ENCODE measurements around the gene IFT25. TPM values are rescaled to one million over a fixed set of nuclear protein-coding genes. Genes with fewer than 3 reads are reported as not detected.

IFT25 gene
- total and polyA plus RNA-seq, 2 donors, result 24.0 to 63.7 TPM

DNA sequence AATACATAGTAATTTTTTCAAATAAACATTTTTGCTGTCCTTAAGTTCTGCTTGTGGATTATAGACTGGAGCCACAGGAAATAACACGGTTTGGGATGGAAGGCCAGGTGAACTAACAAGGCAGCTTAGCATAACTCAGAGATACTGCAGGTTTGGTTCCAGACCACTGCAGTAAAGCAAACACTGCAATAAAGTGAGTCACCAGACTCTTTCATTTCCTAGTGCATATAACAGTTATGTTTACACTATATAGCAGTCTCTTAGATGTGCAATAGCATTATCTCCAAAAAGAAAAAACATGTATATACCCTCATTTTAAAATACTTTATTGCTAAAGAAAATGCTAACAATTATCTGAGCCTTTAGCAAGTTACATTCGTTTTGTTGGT lies 22.6 kb upstream of the IFT25 start:
- DNase-seq (ENCODE audit: extremely low spot score), result no peak
- Histone ChIP-seq H3K36me3 (ENCODE audit: insufficient read depth) (no peaks in the 10 kb centered on the region), H3K4me1 (ENCODE audit: insufficient read depth) (no peaks in the 10 kb centered on the region), H3K27ac (ENCODE audit: low read depth) (no peak overlapping the region), H3K4me3 (ENCODE audit: low read depth, low read length) (no peak overlapping the region)
- 74% methylated on average over 2 of the region's 2 CpGs for WGBS

DNA sequence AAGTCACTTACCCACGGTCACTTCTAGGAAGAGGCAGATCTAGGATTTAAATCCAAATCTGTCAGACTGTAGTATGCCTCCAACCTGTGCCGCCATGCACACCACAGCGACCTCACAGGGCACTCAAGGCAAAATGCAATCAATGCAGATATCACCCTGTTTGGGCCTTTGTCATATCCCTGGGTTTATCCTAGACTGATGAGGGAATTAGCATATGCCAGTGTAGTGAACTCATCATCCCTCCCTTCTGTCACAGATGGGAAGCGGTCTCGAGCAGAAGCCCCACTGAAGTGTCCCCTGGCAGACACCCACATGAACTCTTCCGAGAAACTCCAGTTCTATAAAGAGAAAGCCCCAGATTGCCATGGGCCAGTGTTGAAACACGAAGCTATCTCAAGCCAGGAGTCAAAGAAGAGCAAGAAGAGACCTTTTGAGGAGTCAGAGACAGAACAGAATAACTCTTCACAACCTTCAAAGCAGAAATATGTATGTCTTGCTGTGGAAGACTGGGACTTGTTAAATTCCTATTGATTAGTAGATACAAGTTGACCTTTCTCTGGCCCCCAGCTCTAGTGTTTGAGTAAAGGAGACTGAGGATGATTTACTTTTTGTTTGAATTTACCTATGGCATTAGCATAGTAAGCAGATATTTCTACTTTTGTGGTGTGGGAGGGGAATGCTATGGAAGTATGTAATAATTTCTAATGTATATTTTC lies 22.1 kb upstream of the IFT25 start:
- WGBS, result 85% methylated on average over 7 of the region's 7 CpGs
- H3K36me3 ChIP-seq (ENCODE audit: insufficient read depth), result no peaks in the 10 kb centered on the region
- H3K4me1 ChIP-seq (ENCODE audit: insufficient read depth), result no peaks in the 10 kb centered on the region
- no peak overlapping the region for H3K4me3 ChIP-seq (ENCODE audit: low read depth, low read length)
- H3K27ac ChIP-seq (ENCODE audit: low read depth), result no peak overlapping the region
- no peak for DNase-seq (ENCODE audit: extremely low spot score)

DNA sequence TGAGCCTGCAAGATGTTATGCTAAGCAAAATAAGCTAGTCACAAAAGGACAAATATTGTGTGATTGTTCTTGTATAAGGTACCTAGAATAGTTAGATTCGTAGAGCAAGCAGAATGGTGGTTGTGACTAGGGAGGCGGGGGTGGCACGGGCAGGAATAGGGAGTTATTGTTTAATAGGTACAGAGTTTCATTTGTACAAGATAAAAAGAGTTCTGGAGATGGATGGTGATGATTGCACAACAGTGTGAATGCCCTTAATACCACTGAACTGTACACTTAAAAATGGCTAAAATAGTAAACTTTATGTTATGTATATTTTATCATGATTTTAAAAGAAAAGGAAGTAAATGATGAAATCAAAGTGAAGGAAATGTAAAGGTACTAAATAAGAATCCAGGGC lies 21.3 kb upstream of the IFT25 start:
- H3K27ac ChIP-seq (ENCODE audit: low read depth), result no peak overlapping the region
- no peak for DNase-seq (ENCODE audit: extremely low spot score)
- H3K4me3 ChIP-seq (ENCODE audit: low read depth, low read length), result no peak overlapping the region
- 90% methylated on average over 3 of the region's 3 CpGs for WGBS
- no peaks in the 10 kb centered on the region for H3K4me1 ChIP-seq (ENCODE audit: insufficient read depth)
- no peaks in the 10 kb centered on the region for H3K36me3 ChIP-seq (ENCODE audit: insufficient read depth)

DNA sequence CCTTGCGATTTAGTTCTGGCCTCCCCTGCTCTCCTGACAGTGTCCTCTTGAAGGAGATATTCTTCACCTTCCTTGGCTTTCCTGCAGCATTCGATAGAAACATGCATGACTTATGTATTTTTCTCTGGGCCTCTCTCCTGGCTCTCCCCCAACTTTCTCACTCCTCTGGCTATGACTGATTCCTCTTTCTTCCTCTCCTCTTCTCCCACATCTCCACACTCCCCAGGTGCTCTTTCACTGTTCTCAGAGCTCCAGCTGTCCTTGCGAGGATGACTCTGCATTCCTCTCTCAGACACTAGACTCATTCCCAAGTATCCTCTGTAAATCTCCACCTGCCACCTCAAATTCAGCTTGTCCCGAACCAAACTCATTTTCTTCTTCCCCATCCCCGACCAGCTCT lies 18.6 kb upstream of the IFT25 start:
- DNase-seq (ENCODE audit: extremely low spot score), result no peak
- 77% methylated on average over 5 of the region's 5 CpGs for WGBS
- Histone ChIP-seq H3K36me3 (ENCODE audit: insufficient read depth) (no peaks in the 10 kb centered on the region), H3K27ac (ENCODE audit: low read depth) (no peak overlapping the region), H3K4me1 (ENCODE audit: insufficient read depth) (no peaks in the 10 kb centered on the region), H3K4me3 (ENCODE audit: low read depth, low read length) (no peak overlapping the region)

DNA sequence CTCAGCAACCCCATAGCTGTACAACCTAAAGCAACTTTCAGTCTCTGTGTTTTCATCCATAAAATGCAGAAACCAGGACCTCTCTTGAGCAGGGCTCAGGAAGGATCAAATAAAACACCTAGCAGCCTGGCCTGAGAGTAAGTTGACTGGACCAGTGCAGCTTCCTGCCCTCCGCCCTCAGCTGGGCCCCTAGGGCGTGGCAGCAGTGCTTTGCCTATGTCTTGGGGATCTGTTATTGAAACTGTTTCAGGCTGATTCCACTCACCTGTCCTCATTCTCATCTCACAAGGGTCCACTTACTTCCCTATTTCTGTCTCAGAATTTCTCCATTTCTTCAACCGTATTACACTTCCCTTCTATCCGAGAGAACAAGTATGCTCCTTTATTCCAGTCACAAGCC lies 18.0 kb upstream of the IFT25 start:
- H3K36me3 ChIP-seq (ENCODE audit: insufficient read depth), result no peaks in the 10 kb centered on the region
- 91% methylated on average over 4 of the region's 4 CpGs for WGBS

DNA sequence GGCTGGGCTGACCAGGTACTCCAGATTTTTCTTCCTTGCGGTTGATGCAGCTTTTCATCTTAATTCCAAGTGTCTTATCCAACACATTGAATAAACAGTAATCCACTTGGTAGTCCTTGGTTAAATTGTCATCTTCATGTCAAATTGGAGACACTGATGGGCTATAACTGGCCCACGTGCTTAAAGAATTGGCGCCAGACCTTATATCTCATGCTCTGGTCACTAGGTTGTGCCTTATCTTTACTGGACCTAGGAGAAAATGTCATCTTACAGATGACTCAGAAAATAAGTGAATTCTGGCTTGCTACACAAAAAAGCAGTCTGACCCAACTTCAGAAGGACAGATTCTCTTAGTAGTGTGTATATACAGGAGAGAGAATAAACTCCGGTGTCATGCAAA lies 16.9 kb upstream of the IFT25 start:
- no peak for DNase-seq (ENCODE audit: extremely low spot score)
- no peaks in the 10 kb centered on the region for H3K4me1 ChIP-seq (ENCODE audit: insufficient read depth)
- H3K27ac ChIP-seq (ENCODE audit: low read depth), result no peak overlapping the region
- H3K4me3 ChIP-seq (ENCODE audit: low read depth, low read length), result no peak overlapping the region
- WGBS, result 94% methylated on average over 4 of the region's 4 CpGs
- H3K36me3 ChIP-seq (ENCODE audit: insufficient read depth), result no peaks in the 10 kb centered on the region

More for the DNA sequence above, 18.0 kb upstream of the IFT25 start:
- H3K27ac ChIP-seq (ENCODE audit: low read depth), result no peak overlapping the region
- no peak overlapping the region for H3K4me3 ChIP-seq (ENCODE audit: low read depth, low read length)
- H3K4me1 ChIP-seq (ENCODE audit: insufficient read depth), result no peaks in the 10 kb centered on the region
- no peak for DNase-seq (ENCODE audit: extremely low spot score)

DNA sequence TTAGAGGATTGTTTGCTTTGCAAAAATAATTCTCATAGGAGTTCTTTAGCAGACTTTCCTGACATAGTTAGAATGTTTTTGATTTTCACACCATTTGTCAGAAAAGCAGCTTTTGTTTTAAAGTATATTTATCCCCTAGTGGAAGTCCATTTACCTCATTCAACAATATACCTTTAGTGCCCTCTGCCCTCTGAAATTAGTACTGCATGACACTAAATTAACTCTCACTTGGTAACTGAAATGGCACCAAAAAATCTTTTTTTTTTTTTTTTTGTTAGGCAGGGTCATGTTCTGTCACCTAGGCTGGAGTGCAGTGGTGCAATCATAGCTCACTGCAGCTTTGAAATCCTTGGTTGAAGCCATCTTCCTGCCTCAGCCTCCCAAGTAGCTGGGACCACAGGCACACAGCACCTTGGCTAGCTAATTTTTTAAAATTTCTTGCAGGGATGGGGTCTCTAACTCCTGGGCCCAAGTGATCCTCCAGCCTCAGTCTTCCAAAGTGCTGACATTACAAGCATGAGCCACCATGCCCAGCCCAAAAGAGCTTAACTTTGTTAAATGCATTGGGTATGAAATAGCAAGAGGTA lies 14.3 kb upstream of the IFT25 start:
- no peak for DNase-seq (ENCODE audit: extremely low spot score)
- Histone ChIP-seq H3K4me1 (ENCODE audit: insufficient read depth) (no peaks in the 10 kb centered on the region), H3K36me3 (ENCODE audit: insufficient read depth) (no peaks in the 10 kb centered on the region), H3K4me3 (ENCODE audit: low read depth, low read length) (no peak overlapping the region), H3K27ac (ENCODE audit: low read depth) (no peak overlapping the region)

DNA sequence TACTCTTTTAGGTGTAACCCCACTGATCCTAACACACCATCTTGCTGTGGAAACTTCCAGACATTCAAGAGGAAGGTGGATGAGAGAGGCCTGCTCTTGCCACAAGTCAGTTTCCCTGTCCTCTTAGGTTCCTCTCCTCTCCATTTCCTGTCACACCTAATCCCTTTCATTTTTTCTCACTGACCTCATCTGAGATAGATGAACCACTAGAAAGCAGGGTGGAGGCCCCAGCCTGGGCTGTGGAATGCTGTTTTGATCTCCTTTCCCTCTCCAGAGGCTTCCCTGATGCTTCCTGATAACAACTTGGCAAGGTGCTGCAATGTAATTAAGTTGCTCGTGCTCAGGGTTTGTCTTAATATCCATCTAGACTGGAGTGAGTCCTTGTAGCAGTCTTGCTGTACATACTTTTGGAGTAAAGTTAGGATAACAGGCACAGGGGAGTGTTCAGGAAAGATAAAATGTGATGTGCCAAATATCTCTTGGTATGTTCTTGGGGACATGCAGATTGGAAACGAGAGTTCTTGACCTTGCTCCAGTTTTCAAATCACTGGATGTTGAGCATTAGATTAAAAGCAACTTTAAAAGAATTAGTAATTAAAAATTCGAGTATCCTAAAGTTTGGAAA lies 11.8 kb upstream of the IFT25 start:
- Histone ChIP-seq H3K4me1 (ENCODE audit: insufficient read depth) (no peaks in the 10 kb centered on the region), H3K36me3 (ENCODE audit: insufficient read depth) (no peaks in the 10 kb centered on the region), H3K27ac (ENCODE audit: low read depth) (peak overlapping the region; percentile 66), H3K4me3 (ENCODE audit: low read depth, low read length) (no peak overlapping the region)
- 33% methylated on average over 3 of the region's 3 CpGs for WGBS
- no peak for DNase-seq (ENCODE audit: extremely low spot score)

DNA sequence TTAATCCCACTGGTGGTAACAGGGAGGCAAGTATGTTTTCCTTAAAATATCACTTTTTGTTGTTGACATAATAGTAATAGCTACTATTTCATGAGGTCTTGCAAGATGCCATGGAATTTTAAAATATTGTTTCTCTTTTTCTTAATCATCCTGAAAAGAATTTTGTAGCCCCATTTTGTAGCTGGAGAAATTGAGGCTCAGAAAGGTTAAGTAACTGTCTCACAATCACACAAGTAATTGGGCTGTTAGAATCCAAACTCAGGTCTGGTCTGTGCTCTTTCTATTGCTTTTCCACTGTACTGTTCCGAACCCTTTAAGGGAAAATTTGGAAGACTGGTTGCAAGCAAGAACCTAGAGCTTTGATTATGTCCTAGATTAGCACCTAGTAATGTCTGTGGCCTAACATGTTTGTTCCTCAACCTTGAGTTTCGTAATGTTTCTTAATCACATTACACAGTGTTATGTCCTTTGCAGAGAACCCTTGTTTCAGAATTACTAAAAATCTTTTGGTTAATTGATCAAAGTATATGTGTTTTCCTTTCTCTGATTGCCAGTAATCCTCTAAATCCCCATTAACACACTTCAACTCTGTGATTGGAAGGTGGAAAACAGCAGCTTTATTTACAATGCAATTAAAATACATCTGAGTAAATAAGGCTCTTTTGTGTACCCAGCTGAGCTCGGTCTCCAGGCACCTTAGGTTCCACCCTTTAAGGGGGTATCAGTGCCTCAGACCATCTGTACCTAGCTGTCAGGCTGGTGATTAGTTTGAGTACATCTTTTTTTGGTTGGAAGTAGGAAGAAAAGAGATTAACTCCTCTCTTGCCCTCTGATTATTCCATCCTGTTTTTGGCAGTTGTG lies 11.0 kb upstream of the IFT25 start:
- Histone ChIP-seq H3K4me3 (ENCODE audit: low read depth, low read length) (no peak overlapping the region), H3K27ac (ENCODE audit: low read depth) (peak overlapping the region; percentile 66), H3K36me3 (ENCODE audit: insufficient read depth) (no peaks in the 10 kb centered on the region), H3K4me1 (ENCODE audit: insufficient read depth) (no peaks in the 10 kb centered on the region)
- 71% methylated on average over 3 of the region's 3 CpGs for WGBS
- DNase-seq (ENCODE audit: extremely low spot score), result no peak

DNA sequence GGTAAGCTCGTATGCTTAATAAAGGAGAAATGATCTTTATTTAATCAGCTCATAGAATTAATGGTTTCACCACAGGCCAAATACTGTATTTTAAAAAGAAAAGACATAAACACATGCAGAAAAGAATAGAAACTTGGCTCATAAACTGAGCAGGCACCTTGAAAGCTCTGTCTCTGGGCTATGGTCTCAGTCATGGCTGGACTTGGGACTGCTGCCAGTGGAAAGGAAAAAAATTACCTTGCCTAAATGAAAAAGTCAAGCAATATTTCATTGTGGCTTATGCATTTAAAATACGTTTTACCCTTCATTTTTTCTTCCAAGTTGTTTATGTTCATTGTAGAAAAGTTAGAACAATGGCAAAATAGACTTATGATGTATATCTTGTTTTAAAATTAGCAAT lies 8.6 kb upstream of the IFT25 start:
- no peak overlapping the region for H3K27ac ChIP-seq (ENCODE audit: low read depth)
- DNase-seq (ENCODE audit: extremely low spot score), result no peak
- H3K4me3 ChIP-seq (ENCODE audit: low read depth, low read length), result no peak overlapping the region
- H3K4me1 ChIP-seq (ENCODE audit: insufficient read depth), result no peaks in the 10 kb centered on the region
- H3K36me3 ChIP-seq (ENCODE audit: insufficient read depth), result no peaks in the 10 kb centered on the region
- 66% methylated on average over 2 of the region's 2 CpGs for WGBS

DNA sequence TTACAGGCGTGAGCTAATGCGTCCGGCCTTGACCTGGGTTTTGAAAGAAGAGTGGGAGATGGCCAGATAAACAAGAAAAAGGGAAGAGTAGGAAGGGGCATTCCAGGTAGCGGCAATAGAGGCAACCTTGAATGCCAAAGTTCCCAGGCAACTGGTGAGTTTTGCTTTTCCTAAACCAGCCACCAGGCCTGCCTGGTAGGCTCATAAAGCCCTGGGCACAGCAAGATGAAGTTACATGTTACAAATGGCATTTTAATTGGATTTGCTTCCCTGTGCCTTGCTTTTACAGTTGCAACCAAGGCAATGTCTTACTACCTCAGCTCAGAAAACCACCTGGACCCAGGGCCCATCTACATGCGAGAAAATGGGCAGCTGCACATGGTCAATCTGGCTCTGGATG lies 6.2 kb upstream of the IFT25 start:
- Histone ChIP-seq H3K4me1 (ENCODE audit: insufficient read depth) (peaks cover 1% of the 10 kb centered on the region), H3K4me3 (ENCODE audit: low read depth, low read length) (no peak overlapping the region), H3K36me3 (ENCODE audit: insufficient read depth) (no peaks in the 10 kb centered on the region), H3K27ac (ENCODE audit: low read depth) (no peak overlapping the region)
- 92% methylated on average over 5 of the region's 5 CpGs for WGBS
- DNase-seq (ENCODE audit: extremely low spot score), result no peak

DNA sequence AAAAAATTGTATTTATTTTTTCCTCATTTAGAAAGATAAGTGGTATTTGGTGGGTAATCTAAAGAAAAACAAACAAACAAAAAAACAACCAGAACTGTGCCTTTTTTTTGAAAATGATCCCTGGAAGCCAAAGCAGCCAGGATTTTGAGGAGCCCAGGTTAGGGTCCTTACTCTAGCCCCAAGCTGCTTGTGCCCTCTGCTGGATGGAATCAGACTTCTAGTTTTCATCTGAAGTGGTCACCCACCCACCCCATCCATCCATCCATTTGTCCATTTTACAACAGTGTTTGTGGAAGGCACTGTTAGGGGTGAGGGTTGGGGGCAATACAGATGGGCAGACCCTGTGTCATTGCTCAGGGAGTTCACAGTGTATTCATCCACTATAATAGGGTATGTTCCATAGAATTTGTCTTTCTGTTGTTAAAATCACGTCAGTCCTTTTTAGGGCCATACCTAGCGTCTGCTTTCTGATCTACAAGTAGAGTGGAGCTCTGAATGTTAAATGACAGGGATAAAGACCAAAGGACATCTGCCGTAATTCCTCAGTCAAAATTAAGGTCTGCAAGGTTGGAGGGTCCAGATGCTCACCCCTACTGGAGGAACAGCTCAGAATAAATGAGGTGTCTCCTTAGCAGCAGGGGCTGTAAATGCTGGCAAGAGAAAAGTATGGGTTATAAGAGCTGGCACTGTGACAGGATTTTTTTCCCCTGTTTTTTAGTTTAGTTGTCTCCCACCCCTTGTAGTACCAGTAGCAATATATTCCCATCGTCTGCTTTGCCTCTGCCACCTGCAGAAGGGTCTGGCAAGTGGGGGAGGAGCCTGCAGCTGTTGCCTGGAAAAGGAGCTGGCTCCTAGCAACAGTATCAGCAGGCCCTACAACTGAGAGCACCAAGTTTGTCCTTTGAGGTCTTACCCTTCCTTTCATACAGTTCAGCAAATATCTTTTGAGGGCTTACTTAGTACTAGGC lies 3.8 kb upstream of the IFT25 start:
- H3K36me3 ChIP-seq (ENCODE audit: insufficient read depth), result no peaks in the 10 kb centered on the region
- WGBS, result 80% methylated on average over 4 of the region's 4 CpGs
- no peak for DNase-seq (ENCODE audit: extremely low spot score)
- peaks cover 3% of the 10 kb centered on the region for H3K4me1 ChIP-seq (ENCODE audit: insufficient read depth)
- no peak overlapping the region for H3K27ac ChIP-seq (ENCODE audit: low read depth)
- H3K4me3 ChIP-seq (ENCODE audit: low read depth, low read length), result no peak overlapping the region

DNA sequence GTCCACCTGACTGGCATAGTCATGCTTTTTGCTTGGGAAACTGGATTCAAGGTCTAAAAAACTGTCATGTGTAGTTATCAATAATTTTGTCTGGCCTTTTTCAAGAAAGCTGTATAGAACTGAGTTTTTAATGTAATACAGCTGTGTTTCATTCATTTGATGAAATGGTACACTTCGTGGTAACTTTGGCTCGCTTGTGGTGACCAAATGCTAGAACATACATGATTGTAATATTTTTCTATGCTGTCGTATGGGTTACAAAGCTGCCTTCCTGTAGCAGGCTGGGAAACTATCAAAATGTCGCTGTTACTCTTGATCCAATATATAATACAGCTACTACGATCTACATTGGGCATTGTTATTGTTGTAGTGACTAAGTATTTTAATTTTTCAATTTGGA lies 2.8 kb upstream of the IFT25 start:
- Histone ChIP-seq H3K27ac (ENCODE audit: low read depth) (no peak overlapping the region), H3K36me3 (ENCODE audit: insufficient read depth) (no peaks in the 10 kb centered on the region), H3K4me3 (ENCODE audit: low read depth, low read length) (no peak overlapping the region), H3K4me1 (ENCODE audit: insufficient read depth) (peaks cover 3% of the 10 kb centered on the region)
- WGBS, result 87% methylated on average over 5 of the region's 5 CpGs
- DNase-seq (ENCODE audit: extremely low spot score), result no peak

Measured in urinary bladder (tissue), 4 donors.